Measurements from ENCODE around the gene BMP8B.

The BMP8B gene

DNA sequence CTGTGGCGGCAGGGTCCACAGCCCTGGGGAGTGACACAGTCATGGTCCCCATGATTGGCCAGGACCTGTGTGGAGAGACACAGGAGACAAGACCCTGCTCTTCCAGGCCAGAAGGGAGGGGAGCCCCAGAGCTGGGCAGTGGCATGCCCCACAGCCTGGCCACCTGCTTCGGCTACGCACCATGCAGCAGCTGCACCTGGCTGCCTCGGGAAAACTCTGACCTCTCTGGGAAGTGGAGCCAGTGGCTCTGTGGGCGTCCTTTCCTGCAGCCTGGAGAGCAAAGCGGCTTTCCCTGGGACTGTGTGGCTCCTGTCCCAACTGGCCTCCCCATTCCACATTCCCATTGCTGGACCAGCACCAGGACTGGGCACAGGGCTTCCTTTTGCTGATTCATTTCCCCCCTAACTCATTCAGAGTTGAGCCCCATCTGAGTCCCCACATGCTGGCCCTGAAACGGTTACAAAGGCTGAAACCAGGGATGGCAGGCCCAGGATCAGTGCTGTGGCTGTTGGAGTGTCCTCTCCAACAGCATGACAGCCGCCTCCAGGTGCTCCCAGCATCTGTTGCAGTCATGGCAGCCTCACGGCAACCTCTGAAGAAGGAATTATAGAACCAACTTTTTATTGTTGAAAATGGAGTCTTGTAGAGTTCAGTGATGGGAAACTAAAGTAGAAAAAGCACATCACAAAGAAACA lies 32.6 kb downstream of the BMP8B start:
- DNase-seq, result no peak

DNA sequence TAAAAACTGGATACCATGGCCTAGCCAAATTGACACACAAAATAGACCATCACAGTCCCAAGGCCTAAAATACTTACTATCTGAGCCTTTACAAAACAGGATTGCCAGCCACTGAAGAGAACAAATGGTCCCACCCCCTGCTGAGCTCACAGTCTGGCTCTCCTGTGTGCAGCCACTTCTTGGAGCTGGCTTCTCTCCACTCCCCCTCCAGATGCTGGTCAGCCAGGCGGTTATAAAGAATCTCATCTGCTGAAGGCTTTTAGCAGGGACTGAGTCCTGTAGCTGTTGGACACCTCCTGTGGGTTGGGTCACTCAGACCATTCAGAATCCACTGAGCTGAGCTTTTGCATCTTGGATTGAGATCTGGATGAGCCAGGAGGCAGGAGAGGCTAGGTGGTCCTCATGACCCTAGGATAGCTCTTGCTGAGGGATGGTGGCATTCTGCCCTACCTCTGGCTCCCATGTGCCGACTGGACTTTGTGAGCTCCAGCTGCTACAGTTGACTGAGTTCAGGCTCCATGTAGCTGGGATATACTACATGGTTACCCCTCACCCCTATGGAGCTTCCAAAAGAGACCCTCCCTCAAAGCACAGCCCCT lies 33.7 kb downstream of the BMP8B start:
- no peak for DNase-seq

DNA sequence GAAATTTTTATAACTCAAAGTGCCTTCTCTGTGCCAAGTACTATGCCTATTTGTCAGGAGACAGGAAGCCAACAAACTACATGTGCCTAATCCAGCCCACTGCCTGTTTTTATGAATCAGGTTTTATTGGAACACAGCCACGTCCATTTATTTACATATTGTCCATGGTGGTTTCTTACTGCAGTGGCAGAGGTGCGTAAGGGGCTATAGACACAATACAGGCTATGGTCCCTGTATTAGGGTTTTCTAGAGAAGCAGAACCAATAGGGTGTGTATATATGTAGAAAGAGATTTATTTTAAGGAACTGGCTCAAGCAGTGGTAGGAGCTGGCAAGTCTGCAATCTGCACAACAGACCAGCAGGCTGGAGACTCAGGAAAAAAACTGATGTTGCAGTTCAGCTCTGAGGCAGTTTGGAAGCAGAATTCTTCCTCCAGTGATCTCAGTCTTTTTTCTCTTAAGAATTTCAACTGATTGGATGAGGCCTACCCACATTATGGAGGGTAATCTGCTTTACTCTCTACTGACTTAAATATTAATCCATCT lies 34.6 kb downstream of the BMP8B start:
- peak; percentile 98 for DNase-seq

DNA sequence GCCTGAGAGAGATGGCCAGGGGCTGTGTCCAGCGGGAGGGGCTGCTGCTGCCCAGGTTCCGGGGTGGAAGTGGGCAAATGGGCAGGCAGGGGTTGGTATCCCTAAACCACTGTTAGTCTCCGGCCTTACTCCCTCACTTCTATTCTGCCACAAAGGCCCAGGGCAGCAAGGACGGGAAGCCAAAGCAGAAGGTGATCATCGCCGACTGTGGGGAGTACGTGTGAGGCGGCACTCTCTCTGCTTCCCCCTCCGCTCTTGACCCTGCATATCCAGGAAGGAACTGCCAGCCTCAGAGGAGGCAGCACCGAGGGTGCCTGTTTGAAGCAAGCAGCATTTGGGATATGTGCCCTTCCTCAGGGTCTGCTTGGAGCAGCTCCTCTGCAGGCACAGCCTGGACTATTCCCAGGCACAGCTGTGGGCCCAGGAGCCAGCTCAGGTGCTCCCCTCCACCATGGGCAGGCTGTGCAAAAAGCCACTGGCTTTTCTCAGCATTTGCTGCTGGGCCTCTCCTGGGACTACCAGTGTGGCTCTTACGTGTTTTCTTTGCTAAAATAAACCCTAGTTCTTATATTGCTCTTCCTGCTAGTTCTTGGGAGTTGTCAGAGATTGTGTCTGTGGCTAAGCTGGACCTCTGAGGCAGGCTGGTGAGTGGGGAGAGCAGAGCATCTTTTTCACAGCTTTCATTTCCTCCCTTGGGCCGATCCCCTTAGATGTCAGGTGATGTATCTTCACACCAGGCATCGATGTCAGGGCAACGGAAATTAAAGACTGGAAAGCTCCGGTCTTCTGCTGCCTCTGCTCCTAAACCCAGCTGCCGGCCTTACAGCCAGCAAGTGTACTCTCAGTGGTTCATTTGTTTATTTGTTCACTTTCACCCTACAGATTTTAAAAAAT lies 35.3 kb downstream of the BMP8B start:
- no peak for DNase-seq

DNA sequence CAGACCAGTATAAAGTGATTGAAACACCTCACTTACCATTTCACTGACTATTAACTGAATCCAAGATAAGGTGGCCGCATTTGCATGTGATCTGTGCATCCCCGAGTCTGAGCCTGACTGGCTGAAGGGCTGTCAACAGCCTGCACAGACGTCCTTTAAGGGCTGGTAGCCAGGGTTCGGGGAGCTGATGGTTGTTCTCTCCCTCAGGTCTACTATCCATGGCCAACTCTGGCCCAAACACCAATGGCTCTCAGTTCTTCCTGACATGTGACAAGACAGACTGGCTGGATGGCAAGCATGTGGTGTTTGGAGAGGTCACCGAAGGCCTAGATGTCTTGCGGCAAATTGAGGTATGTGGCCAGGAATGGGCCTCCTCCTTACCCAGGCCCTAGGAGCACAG lies 36.0 kb downstream of the BMP8B start:
- DNase-seq, result no peak

DNA sequence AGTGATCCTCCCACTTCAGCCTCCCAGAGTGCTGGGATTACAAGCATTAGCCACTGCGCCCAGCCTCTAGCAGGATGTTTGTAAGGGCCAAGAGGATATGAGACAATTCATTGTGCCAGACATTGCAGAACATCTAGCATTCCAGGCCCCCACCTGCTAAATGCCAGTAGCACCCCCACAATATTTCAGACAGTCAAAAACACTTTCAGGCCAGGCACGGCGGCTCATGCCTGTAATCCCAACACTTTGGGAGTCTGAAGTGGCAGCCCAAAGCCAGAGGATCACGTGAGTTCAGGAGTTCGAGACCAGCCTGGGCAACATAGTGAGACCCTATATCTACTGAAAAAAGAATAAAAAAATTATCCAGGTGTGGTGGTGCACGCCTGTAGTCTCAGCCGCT lies 37.1 kb downstream of the BMP8B start:
- no peak for DNase-seq

DNA sequence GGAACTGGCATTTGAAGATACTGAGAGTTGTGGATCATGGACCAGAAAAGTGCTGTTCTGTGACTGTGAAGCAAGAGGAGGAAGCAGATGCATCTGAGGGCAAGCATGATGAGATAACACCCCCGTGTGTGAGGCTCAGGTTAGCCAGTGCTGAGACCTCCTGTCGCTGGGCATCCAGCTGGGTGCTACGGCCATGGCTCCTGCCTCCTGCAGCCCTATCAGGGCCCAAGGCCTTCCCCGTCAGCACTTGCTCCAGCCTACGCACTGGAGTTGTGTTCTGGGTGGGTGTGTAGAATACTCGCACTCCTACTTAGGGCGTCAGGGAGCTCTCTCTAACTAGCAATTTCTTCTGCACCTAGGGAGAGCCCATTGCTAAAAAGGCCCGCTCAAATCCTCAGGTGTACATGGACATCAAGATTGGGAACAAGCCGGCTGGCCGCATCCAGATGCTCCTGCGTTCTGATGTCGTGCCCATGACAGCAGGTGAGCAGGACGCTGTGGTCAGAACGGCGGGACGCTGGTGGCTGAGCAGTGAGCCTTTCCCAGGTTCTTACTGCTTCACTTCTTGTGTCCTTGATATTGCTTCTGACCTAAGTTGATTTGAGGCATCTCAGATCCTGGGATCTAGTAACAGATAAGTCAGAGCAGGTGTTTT lies 43.5 kb downstream of the BMP8B start:
- no peak for DNase-seq

DNA sequence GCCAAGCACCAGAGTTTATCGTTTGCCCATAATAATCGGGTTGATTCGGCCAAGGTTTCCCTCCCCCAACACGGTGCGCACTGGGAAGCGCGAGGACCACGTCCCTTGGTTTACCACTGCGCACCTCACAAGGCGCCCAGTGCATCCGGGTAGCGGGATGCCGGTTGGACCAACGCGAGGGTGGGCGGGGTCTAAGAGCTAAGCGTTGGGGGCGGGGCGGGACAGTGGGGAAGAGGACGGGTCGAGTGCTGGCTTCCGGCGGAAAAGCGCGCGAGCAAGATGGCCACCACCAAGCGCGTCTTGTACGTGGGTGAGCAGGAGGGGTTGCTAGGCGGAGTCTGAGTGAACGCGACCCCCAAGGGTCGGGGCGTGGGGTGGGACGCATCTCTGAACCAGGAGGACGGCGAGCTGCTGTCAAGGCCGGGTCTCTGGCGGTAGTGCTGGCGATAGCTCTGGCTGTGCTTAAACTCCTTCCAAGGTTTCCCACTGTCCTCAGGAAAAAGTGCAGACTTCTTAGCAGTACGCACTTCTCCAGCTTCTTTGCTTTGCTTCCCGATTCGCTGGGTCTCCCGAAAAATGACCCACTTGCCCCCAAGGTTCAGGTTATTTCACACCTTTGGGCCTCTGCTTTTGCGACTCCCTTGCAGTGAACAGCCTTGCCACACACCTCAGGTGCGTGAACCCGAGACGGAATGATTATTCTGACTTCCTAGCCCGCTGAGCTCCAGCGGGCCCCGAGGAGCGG lies 49.9 kb downstream of the BMP8B start, which contains the start of gene PPIE:
TSS of gene PPIE (plus strand) at position 261 of the 745 bp plus-strand sequence. CDS start at position 280, 19 bp downstream.
- peak; percentile 100 for DNase-seq

DNA sequence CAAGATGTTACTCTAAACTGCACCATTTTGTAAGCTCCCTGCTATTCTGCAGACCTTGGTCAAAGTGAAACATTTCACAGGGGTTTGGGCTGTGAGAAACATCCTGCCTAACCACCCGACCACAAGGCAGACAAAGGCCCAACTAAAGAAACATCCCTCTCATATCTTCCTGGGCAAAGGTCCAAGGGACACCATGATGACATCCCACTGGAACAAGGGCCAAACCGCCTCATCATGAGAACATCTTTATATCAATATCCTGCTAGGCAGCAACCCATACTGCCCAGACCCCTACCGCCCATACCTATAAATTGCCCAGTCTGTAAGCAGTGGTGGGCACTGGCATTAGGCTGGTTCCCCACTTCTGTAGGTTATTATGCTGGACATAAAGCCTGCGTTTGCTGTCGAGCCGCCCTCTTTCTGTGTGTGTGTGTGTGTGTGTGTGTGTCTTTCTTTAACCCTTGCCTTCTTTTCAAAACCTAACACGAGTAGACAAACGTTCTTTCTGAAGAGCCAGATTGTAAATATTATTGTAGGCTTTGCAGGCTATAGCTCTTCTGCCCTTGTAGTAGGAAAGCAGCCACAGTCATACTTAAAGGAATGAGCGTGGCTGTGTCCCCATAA lies 51.0 kb downstream of the BMP8B start:
- DNase-seq, result peak; percentile 100

DNA sequence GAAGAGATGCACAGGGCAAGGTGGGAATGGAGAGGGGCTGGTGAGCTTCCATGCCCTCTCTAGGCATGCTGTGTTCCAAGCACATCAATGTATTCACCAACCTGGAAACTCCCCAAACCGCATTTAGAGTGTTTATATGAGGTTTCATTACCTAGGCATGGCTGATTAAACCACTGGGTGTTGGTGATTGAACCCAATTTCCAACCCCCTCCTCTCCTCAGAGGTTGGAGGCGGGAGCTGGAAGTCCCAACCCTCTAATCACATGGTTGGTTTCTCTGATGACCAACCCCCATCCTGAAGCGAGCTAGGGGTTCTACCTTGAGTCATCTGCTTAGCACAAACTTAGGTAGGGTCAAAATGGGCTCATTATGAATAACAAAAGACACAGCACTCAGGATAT lies 52.9 kb downstream of the BMP8B start:
- peak; percentile 98 for DNase-seq

DNA sequence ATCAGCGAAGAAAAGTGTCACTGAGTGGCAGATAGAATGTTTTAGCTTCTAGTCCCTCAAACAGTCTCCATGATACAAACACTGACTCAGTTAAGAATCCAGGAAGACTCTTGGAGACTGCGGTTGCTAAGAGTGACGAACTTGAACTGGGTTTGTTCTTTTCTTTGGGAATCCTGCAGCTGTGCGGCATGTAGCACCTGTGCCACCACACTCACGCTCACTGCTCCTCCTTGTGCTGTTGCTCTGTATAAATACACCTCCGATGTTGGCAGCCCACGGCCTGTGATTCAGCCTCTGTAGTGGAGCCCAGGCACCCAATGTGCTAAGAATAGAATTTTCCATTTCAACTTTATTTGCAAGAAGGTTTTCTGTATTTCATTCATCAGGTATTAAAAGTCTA lies 55.5 kb downstream of the BMP8B start:
- no peak for DNase-seq

DNA sequence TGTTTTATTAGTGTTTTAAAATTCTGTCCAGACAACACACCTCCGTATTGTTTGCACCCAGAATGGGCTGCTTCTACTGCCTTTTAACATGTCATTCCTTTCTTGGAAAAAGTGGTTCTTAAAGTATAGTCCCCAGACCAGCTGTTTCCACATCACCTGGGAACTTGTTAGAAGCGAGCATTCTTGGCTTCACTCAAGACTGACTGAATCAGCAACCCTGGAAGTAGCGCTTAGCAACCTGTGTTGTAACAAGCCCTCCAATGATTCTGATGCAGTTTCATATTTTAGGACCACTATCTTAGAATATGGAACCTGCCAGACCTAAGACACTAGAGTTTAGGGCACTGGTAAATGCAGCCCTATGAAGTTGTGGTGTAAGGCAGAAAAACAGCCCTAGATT lies 55.9 kb downstream of the BMP8B start:
- no peak for DNase-seq

DNA sequence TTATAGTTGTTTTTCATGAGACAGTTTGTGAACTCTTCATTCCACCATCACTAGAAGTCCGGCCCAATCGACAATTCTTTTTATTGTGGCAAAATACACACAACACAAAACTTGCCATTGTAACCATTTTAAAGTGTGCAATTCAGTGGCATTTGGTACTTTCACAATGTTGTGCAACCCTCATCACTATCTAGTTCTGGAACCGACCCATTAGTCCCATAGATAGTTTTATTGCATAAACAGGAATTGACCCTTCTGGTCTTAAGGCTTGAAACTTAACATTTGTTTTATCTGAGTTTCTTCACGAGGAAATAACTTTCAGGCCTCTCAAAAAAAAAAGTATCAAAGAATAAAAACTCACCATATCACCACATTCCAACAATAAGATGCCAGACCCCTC lies 58.8 kb downstream of the BMP8B start:
- no peak for DNase-seq

DNA sequence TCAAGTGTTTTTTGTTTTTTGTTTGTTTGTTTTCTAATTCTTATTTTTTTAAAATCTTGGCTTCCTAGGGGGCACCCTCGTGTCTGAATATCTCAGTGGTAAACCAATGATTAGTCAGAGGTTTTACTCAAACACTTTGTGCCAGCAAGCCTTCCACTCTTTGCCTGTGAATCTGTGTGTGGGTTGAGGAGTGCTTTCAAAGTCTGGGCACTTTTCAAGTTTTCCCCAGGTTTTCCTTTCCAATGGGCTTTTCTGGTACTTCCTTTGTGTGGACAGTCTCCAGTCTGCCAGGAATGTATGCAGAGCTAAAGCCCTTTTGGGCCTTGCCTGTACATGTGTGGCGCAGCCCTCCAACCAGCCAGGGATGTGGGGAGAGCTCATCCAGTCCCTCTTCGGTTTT lies 59.6 kb downstream of the BMP8B start:
- DNase-seq, result no peak

DNA sequence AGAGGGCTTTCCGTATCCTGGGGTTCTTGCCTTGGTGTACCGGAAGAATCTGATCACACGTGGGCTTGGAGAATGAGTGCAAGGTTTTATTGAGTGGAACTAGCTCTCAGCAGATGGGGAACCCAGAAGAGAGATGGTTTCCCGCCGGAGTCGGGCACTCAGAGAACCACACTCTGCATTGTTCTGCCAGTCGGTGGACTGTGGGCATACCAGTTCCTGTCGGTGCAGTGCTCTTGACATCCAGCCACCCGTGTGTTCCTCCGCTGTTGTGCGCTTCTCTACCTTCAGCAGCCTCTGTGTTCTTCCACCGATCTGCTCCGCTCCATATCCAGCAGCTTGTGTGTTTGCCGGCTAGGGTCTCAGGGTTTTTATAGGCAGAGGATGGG lies 60.7 kb downstream of the BMP8B start:
- no peak for DNase-seq

DNA sequence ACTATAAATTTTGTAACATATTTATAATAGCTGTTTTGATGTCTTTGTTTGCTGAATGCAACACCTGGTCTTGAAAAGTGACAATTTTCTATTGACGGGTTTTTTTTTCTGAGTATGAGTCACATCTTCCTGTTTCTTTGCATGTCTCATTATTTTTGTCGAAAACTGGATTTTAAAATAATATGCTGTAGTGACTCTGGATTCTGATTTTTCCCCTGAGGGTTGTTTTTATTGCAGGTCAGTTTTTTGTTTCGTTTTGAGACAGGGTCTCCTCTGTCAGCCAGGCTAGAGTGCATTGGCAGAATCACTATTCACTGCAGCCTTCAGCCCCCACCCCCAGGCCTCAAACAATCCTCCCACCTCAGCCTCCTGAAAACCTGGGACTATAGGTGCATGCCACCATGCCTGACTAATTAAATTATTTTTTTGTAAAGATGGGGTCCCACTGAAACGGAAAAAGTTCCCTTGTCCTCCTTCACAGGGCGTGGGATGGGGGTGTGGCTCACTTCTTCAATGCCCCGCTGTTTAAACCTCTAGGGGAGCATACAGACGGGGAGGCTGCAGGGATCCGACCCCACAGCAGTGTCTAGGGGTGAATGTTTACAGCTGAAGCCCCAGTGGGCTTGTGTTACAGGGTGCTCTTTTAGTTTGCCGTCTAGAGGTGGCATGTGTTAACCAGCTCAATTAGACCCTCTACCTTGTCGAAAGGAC lies 61.3 kb downstream of the BMP8B start:
- no peak for DNase-seq

DNA sequence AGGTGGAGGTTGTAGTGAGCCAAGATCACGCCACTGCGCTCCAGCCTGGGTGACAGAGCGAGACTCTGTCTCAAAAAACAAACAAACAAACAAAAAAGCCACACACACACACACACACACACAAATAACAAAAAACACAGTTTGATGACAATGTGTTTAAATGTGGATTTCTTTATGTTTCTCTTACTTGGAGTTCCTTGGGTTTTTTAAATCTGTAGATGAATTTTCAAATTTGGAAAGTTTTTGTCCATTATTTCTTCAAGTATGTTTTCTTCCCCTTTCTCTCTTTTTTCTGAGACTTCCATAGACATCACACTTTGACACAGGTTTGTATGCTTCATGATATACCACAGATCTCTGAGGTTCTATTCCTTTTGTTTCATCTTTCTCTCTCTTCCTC lies 62.1 kb downstream of the BMP8B start:
- no peak for DNase-seq

DNA sequence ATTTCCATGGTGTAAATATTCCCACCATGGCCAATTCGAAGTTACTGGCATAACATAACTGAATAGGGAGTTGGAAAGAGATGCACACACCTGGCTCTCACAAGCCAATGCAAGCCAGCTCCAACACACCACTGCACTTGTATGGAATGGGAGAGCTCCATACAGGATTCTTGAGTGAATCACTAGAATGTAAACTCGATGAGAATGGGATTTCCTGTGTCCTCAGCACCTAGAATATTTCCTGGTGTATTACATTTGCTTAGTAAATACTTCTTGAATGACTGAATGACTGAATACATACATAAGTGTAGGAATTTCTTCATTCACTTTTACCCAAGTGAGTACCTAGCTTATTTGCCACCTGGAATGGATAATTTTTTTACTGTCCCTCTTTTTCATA lies 66.2 kb downstream of the BMP8B start:
- no peak for DNase-seq

DNA sequence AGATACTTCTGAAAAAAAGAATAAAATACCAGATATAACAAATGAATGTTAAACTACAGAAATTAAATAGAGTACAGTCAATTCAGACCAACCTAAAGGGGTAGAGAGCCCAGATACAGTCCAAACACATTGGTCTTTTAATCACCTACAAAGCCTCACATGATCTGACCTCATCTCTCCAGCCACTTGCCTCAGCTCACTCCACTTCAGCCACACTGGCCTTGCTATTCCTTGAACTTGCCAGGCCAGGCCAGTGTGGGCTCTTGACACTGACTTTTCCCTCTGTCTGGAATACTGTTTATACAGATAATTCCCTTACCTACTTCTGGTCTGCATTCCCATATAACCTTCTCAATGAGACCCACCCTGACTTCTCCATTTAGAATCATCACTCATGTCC lies 67.0 kb downstream of the BMP8B start:
- DNase-seq, result no peak

DNA sequence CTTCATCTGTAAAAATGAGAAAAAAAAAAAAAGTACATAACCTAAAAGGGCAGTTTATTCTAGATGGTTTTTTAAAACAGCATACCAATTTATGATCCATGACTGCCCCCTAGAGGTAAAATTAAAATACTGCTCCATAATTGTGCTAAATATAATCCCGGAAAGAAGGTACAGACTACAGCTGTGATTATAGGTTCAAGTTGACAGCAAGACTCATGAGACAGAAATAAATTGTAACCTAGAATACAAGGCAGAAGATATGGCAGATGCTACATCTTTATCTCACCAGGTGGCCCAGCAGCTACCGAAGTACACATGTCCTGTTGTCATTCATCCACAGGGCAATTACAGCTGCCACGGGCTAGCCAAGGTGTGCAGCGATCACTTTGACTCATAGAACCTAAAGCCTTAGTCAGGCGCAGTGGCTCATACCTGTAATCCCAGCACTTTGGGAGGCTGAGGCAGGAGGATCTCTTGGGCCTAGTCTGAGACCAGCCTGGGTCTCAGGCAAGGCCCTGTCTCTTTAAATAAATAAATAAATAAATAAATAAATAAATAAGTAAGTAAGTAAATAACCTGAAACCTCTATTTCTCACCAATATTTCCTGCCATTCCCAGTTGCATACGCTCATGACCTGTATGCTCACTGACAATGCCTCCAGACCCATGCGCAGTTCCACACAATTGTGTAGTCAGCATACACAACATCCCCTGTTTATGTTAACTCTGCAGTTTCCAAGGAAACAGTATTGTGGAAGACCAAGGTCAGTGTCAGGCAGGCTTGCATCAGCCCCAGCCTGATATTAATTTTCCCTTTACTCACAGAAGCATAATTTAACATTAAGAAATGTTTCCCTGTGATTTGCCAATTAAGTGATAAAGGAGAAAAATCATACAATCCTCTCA lies 68.3 kb downstream of the BMP8B start:
- peak; percentile 100 for DNase-seq
